Muscle of leg (tissue), 11 donors: ENCODE data around the gene LMF1. TPM values are rescaled to one million over a fixed set of nuclear protein-coding genes. Genes with fewer than 3 reads are reported as not detected.
"Not testable (repeated sequence)": the region's sequence is repeated elsewhere in the genome, so short reads cannot be mapped to it uniquely, and the experiment has no call there.

Experiments used
- DNase-seq: peaks from one replicate; pipeline ENCODE4 v3.0.0; 2013
- H3K27ac ChIP-seq: one replicate; pipeline ENCODE4 v1.5.1; 2013; ENCODE audit warnings: mild to moderate bottlenecking, low read length, control low read depth
- H3K27me3 ChIP-seq: one replicate; pipeline ENCODE4 v1.6.1; 2013; ENCODE audit warnings: low read length; ENCODE audit not compliant: control insufficient read depth, insufficient read depth
- H3K36me3 ChIP-seq: one replicate; pipeline ENCODE4 v1.6.1; 2013; ENCODE audit warnings: low read length; ENCODE audit not compliant: control insufficient read depth, insufficient read depth
- H3K4me1 ChIP-seq: one replicate; pipeline ENCODE4 v1.6.1; 2013; ENCODE audit warnings: low read length; ENCODE audit not compliant: control insufficient read depth, insufficient read depth
- H3K4me3 ChIP-seq: one replicate; pipeline ENCODE4 v1.5.1; 2013; ENCODE audit warnings: low read length, control low read depth
- H3K9me3 ChIP-seq: replicated peaks from 2 replicates; pipeline ENCODE4 v1.6.1; 2013; ENCODE audit warnings: low read depth, low read length; ENCODE audit not compliant: control insufficient read depth
- WGBS: methylation state at CpG from one replicate; pipeline ENCODE4 v1.1.5; 2013; ENCODE audit warnings: missing lambda C conversion rate; ENCODE audit not compliant: insufficient coverage; 5-methylcytosine and 5-hydroxymethylcytosine counted together
- polyA plus RNA-seq, 8 donors: library from polyadenylated mRNA; unstranded; fragments of 120-200 nt; gene quantifications; one replicate each; pipeline versions ENCODE4 v1.2.1 to v1.2.3, GENCODE V29; 2013; ENCODE audit warnings: inconsistent platforms in 1 of 8, low replicate concordance in 1 of 8; ENCODE audit not compliant: insufficient read length in 8 of 8, insufficient read depth in 1 of 8
- total RNA-seq: library from RNA; stranded (reverse); fragments of 120-200 nt; gene quantifications from one replicate; pipeline ENCODE4 v1.2.4, GENCODE V29; 2013

LMF1 gene
- total and polyA plus RNA-seq, 9 donors: 8.7 to 14.1 (median 10.2) TPM

DNA sequence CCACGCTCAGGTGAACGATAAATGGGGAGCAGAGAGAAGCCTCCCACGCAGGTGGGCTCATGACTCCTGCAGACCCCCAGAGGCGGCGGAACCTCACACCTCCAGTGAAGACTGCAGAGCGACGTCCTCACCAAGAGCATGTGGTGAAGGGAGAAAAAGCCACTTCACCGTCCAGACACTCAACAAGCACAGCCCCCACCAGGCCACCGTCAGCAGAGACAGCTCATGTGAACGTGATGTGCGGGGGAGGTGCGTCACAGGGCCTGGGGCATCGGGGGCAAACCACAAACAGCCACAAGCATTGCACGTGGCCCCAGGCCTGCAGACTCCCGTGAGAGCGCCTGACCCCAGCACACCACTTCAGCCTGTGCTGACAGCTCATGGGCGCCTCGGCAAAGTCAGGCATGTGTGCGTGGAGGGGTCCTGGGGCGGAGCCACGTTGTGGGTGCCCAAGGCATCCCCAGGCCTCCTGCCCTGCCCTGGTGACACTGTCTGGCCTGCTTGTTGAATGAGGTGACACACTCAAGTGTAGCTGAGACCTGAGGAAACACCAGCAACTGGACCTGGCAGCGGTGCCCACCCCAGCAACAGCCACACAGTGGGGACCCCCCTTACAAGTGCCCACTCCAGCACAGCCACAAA lies 19.0 kb downstream of the LMF1 start:
- peaks cover 23% of the 10 kb centered on the region for H3K36me3 ChIP-seq
- DNase-seq: no peak
- no peaks in the 10 kb centered on the region for H3K9me3 ChIP-seq
- 74% methylated on average over 16 of the region's 22 CpGs for WGBS
- no peaks in the 10 kb centered on the region for H3K27me3 ChIP-seq
- no peak overlapping the region for H3K4me3 ChIP-seq
- no peak overlapping the region for H3K27ac ChIP-seq
- H3K4me1 ChIP-seq: peaks cover 2% of the 10 kb centered on the region

GRCh38 chr16:950733-951573 lies 19.8 kb downstream of the LMF1 start:
- not testable (repeated sequence) for H3K4me3 ChIP-seq, H3K27ac ChIP-seq, H3K27me3 ChIP-seq, H3K4me1 ChIP-seq, H3K9me3 ChIP-seq
- peaks cover 30% of the 10 kb centered on the region for H3K36me3 ChIP-seq
- WGBS: 24% methylated on average over 21 of the region's 27 CpGs
- peak; percentile 76 for DNase-seq

- H3K4me1 ChIP-seq, H3K4me3 ChIP-seq, H3K27ac ChIP-seq, DNase-seq, H3K9me3 ChIP-seq, H3K27me3 ChIP-seq: not testable (repeated sequence)
- H3K36me3 ChIP-seq: peaks cover 29% of the 10 kb centered on the region
- 41% methylated on average over 18 of the region's 18 CpGs for WGBS
Measured at GRCh38 chr16:948767-949166, 22.0 kb downstream of the LMF1 start.

DNA sequence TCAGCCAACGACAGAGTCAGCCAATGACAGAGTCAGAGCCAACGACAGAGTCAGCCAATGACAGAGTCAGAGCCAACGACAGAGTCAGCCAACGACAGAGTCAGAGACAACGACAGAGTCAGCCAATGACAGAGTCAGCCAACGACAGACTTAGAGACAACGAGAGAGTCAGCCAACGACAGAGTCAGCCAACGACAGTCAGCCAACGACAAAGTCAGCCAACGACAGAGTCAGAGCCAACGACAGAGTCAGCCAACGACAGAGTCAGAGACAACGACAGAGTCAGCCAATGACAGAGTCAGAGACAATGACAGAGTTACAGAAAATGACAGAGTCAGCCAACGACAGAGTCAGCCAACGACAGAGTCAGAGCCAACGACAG lies 22.9 kb downstream of the LMF1 start:
- H3K36me3 ChIP-seq: peaks cover 26% of the 10 kb centered on the region
- 38% methylated on average over 17 of the region's 17 CpGs for WGBS
- not testable (repeated sequence) for DNase-seq, H3K27me3 ChIP-seq, H3K4me1 ChIP-seq, H3K4me3 ChIP-seq, H3K27ac ChIP-seq, H3K9me3 ChIP-seq

GRCh38 chr16:947255-947921 lies 23.4 kb downstream of the LMF1 start:
- Histone ChIP-seq H3K27ac (no peak overlapping the region), H3K36me3 (peaks cover 25% of the 10 kb centered on the region), H3K4me1 (peaks cover 2% of the 10 kb centered on the region), H3K9me3 (peaks cover 8% of the 10 kb centered on the region), H3K27me3 (no peaks in the 10 kb centered on the region), H3K4me3 (no peak overlapping the region)
- DNase-seq: no peak
- 61% methylated on average over 14 of the region's 21 CpGs for WGBS

DNA sequence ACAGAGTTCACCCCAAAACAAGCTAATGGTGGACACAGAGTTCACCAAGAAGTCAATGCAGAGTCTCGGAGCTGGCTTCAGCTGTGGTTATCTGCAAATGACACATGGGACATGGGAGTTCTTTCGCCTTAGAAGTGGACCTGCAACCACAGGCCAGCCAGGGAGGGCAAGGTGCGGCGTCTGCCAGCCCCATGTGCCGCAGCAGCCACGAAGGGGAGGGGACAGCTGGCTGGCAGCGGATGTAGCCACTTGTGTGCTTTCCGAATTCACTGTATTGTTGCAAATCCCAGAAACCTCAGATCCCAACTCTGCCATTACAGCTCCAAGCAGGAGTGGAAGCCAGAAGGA lies 24.8 kb downstream of the LMF1 start:
- H3K27me3 ChIP-seq: no peaks in the 10 kb centered on the region
- peaks cover 21% of the 10 kb centered on the region for H3K9me3 ChIP-seq
- H3K4me3 ChIP-seq: no peak overlapping the region
- no peak for DNase-seq
- 93% methylated on average over 8 of the region's 8 CpGs for WGBS
- no peaks in the 10 kb centered on the region for H3K4me1 ChIP-seq
- H3K27ac ChIP-seq: no peak overlapping the region
- H3K36me3 ChIP-seq: peaks cover 21% of the 10 kb centered on the region

DNA sequence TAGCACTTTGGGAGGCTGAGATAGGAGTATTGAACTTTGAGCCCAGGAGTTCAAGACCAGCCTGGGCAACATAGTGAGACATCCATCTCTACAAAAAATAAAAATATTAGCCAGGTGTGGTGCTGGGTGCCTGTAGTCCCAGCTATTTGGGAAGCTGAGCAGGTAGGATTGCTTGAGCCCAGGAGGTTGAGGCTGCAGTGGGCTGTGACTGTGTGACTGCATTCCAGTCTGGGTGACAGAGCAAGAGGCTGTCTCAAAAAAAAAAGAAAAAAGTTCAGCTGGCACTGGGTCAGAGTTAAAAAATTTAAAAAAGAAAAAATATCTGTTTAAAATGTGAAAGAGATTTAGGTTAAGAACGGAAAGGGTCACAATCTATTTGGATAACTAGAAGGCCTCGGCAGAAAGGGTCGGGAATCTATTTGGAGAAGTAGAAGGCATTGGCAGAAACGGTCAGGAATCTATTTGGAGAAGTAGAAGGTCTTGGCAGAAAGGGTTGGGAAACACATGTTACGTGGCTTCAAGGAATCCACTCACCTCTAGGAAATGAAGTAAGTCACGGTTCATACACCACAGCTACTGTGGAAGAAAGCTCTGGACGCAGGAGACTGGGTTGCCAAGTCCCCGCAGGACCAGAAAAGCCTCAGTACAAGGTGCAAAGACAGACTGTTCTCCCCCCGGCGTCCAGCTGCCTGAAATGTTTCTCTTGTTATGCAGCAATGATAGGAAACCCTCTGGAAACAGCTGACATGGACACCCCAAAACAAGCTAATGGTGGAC lies 25.3 kb downstream of the LMF1 start:
- Histone ChIP-seq H3K27ac (no peak overlapping the region), H3K4me3 (no peak overlapping the region), H3K27me3 (no peaks in the 10 kb centered on the region), H3K9me3 (peaks cover 21% of the 10 kb centered on the region), H3K36me3 (peaks cover 21% of the 10 kb centered on the region), H3K4me1 (no peaks in the 10 kb centered on the region)
- 85% methylated on average over 6 of the region's 10 CpGs for WGBS
- no peak for DNase-seq

- DNase-seq: no peak
- Histone ChIP-seq H3K4me3 (no peak overlapping the region), H3K27ac (no peak overlapping the region), H3K27me3 (no peaks in the 10 kb centered on the region), H3K9me3 (peaks cover 21% of the 10 kb centered on the region), H3K36me3 (peaks cover 25% of the 10 kb centered on the region), H3K4me1 (no peaks in the 10 kb centered on the region)
- WGBS: 90% methylated on average over 3 of the region's 5 CpGs
Measured at GRCh38 chr16:943971-944370, 26.8 kb downstream of the LMF1 start.

DNA sequence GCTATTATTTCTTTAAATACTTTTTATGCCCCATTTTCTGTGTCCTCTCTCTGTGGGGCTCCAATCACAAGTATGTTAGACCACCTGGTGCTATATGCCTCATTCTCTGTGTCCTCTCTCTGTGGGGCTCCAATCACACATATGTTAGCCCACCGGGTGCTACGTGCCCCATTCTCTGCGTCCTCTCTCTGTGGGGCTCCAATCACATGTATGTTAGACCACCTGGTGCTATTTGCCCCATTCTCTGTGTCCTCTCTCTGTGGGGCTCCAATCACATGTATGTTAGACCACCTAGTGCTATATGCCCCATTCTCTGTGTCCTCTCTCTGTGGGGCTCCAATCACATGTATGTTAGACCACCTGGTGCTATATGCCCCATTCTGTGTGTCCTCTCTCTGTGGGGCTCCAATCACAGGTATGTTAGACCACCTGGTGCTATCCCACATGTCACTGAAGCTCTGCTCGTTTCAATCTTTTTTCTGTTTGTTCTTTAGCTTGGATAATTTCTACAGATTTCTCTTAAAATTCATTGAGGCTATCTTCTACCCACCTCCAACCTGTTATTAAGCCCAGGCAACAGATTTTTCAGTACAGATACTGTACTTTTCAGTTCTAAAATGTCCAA lies 28.2 kb downstream of the LMF1 start:
- Histone ChIP-seq H3K36me3 (peaks cover 31% of the 10 kb centered on the region), H3K9me3 (peaks cover 21% of the 10 kb centered on the region), H3K27ac (no peak overlapping the region), H3K4me1 (no peaks in the 10 kb centered on the region), H3K27me3 (no peaks in the 10 kb centered on the region), H3K4me3 (no peak overlapping the region)
- DNase-seq: no peak
- WGBS: 96% methylated on average over 2 of the region's 4 CpGs
